IPS-11a (cell line): ENCODE data around the gene MYBPH.

Experiments used
- H3K4me3 ChIP-seq: one replicate; pipeline ENCODE4 v1.5.1; 2013; ENCODE audit warnings: low read depth, low read length, control low read depth

The MYBPH gene

DNA sequence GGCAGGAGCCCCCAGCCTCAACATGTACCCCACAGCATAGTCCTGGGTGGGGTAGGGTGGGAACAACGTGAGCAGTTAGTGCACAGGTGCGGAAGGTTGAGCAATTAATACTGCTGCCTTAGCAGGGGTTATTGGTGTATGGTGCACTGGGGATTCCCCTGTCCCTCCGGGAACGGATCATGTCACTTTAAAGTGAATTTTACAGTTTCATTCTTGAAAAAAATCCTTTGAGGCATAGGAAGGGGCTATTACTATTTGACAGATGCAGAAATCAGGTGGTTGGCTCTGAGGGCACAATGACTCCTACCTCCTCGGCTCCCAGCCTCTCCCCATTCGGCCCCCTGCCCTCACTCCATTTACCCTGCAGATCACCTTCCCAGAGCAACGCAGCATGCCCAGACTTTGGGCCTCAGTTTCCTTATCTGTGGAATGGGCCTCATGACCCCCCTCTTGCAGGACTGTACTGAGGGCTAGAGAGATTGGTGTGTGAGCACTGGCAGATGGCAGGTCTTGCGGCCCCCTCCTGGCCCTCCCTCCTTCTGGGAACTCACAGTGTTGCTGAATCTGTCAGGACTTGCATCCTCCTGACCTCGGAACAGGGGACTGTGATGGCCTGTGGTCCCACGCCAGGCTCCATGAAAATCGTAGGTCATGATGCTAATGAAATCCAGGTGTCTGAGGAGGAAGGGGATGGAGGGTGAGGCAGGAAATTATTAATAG is 5.1 kb upstream of the MYBPH start:
- H3K4me3 ChIP-seq = no peak overlapping the region

DNA sequence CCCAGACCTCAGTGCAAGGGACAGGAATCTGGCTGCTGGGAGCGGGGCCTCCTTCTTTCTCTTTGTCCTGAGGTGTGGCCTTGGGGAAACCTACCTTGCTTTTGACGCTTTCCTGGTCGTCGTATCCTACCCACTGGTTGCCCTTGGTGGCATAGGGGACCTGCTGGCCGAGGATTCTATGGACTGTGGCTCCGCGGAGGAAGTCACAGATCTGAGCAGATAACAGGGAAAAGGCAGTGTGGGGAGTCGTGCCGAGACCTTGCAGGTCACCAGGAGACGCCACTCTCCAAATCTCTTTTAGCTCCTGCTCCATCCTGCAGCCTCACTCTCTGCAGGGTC is 4.0 kb upstream of the MYBPH start:
- no peak overlapping the region for H3K4me3 ChIP-seq

DNA sequence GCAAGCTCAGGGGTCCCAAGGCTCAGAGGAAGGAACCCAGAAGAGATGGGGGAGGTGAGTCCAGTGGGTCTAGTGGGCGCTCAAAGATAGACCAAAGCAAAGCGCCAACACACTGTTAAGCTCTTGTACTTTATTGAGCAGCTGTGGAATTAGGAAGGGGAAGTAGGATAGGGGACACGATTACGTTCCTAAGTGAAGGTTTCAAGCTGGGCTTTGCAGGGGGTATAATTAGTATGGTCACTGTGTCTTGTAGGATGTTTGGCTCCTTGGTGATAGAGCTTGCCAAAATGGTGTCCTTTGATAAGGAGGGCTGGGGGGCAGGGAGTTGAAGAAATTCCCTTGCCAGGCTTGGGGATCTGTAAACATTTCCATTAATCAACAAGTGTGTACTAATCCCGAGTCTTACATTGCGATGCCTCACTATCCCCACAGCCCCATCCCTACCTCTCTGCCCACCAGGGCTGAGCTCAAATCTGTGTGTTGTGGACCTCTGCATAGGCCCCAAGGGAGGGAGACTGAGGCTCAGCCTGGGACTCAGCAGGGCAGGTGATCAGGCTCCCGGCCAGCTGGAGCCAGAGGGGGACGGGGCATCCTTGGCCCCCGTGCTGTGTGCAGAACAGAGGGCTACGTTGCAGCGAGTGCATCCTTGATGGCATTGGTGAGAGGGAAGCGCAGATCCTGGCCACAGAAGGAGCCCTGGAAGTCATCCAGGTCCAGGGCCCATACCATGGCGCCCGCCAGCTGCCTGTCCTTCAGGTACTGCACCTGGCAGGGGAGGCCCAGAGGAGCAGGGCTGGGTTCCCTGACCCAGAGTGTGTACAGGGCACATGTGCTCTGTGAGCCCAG is 3.4 kb upstream of the MYBPH start:
- no peak overlapping the region for H3K4me3 ChIP-seq

DNA sequence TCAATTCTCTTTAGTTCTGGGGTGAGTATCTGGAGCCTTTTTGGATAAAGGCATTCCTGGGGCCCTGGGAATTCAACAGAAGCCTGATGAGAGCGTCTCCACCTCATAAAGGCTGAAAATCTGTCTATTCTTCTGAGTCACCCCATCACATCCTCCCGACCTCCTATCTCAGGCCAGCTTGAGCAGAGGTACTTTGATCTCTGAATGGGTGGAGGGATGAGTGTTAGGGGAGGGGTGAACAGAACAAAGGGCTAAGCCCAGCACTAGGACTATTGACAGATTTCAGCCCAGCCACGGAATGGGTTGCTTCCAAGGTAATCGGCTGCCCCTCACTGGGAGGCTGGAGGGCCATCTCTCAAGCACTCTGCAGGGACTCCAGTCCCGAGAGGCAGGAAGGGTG is 2.5 kb upstream of the MYBPH start:
- H3K4me3 ChIP-seq = no peak overlapping the region

DNA sequence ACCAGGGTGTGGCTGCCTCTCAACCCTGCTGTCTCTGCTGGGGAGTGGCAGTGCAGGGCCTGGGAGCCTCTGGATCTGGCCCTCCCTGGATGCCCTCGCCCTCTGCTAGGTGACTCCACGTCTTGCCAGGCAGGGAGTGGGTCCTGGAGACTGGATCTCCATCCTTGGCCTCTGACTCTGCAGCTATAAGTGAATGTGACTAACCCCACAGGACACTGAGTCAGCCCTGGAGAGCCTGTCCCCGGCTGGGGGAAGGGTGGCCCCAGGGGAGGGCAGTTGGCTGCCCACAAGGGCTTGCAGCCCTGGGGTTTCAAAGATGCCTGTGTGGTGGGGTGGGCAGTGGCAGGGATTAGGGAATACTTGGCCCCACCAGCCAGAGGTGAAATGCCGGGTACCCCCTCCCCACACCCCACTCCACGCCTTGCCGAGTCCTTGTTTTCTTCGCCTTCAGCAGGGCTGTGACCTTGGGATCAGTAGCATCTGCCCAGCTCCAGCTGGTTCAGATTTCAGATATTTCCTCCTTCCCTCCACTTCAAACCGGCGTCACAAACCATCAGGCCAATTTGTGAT is 1.9 kb upstream of the MYBPH start:
- H3K4me3 ChIP-seq = no peak overlapping the region

DNA sequence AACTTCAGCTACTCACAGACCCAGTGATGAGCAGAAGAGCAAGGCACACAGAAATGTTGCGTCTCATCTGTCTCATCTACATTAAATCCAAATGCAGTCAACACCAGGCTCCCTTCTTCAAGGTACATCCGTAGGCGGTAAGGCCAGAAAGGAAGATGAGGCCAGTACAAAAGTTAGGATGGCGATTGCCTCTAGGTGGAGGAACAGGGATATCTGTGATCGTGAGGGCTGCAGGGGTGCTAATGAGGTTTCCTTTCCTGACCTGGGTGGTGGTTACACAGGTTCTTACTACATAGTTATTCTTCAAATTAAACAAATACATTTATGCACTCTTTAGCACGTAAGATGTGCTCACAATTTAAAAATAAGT is 1.4 kb upstream of the MYBPH start:
- no peak overlapping the region for H3K4me3 ChIP-seq

DNA sequence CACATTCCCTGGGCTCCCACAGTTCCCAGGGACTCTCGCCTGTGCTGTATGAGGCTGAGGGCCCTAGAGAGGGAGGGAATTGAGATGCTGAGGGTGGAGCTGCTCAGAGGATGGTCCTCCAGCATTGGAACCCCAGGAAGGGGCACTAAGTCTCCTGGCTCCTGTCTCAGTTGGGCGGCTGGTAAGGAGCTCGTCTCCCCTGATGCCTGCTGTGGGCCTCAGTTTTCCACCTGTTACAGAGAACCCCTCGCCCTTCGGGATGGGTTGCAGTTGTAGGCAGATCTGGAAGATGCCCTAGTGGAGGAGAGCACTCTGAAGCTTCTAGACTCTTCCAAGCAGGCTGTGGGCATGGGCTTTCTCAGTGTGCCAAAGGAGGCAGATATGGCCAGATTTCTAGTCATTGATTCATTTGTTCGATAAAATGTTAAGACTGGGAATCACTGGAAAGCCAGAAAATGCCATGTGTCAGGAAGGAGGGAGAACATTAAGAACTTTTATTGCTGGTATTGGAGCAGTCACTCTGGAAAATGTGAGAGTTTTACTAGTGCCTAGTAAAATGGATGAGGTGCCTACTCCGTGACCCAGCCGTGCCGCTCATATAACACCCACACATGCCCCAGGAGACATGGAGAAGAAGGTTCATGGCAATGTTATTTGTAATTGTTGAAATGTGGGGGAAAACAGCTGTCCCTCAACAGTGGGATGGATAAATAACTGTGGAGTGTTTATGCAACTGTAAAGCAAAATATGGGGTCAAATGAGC is 828 bp upstream of the MYBPH start:
- no peak overlapping the region for H3K4me3 ChIP-seq

DNA sequence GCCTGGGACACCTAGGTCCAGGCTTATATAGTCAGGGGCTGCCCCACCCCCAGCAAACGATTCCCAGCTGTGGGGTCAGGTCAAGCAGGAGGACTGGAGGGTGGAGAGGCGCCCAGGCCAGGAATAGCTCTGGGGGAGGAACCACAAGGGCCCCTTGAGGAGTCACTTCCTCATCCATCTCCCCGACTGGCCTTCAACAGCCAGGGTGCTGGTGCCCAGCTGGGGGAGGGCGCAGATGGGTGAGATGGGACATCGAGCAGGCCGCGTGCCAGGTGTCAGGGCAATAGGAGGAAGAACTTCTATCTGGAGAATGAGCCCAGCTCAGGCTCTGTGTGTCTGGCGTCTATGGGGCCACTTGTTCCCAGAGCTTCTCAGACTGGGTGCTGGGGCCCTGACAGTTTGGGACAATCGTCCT is 208 bp upstream of the MYBPH start:
- H3K4me3 ChIP-seq = no peak overlapping the region

DNA sequence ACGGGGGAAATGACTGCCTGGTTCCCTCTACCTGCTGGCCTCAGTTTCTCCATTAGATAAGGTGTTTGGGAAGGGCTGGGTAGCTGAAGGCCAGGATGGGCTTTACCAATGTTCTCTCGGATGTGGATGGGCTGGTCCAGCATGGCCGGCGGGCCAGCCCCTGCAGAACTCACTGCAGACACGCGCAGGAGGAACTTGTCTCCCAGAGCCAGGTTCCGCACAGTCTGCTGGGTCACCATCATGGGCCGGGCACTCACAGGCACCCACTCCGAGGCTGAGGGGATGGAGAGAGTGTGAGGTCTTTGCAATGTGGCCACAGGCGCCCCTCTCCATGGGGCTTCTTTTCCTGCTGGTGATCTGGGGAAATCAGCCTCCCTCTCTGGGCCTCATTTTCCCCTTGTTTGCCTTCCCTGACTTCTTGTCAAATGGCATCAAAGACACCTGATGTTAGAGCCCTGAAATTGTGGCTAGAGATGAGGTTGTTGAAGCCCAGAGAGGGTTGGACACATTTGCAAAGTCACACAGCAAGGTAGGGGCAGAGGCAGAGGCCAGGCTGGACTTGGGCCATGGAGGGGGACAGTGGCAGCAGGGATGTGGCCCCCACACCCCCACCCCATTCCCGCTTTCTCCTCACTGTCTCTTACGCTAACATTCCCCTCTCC is 1.2 kb downstream of the MYBPH start:
- H3K4me3 ChIP-seq = no peak overlapping the region

DNA sequence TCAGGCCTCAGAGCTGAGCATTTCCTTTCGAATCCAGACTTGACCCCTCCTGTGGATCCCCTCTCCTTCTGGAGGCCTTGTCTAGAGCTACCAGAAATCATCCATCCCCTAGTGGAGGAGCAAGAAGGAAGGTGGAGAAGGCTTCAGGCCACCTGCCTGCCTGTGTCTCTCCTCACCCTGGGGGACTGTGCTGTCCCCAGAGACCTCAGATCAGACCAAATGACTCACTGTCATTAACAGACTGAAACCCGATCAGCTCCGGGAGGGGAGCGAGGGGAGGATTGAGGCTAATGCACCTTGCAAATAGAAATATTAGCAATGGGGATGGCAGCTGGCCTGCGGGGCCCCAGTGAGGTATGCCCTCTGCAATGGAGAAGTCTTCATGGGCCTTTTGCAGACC is 2.1 kb downstream of the MYBPH start:
- no peak overlapping the region for H3K4me3 ChIP-seq

DNA sequence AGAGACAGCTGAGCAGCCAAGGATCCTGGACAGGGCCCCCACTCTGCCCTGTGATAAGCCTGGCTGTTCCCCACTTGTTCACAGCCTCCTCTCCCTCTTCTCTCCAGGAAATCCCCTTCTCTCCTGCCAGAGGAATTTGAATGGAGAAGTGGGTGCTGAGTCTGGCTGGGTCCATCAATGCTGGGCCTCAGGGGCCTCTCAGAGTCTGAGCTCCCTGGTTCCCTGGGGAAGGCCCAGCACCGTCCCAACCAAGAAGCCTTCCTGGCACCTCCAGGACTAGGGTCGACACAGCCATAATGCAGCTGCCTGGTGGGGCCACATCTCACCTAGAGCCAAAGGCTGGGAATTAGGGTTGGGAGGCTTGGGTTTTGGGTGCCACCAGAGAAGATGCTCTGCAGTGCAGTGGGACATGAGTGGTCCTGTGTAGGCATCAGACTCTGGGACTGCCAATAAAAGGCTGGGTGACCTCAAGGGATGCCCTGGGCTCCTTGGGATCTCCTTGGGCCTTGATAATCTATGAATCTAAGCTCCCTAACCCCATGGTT is 2.5 kb downstream of the MYBPH start:
- no peak overlapping the region for H3K4me3 ChIP-seq

DNA sequence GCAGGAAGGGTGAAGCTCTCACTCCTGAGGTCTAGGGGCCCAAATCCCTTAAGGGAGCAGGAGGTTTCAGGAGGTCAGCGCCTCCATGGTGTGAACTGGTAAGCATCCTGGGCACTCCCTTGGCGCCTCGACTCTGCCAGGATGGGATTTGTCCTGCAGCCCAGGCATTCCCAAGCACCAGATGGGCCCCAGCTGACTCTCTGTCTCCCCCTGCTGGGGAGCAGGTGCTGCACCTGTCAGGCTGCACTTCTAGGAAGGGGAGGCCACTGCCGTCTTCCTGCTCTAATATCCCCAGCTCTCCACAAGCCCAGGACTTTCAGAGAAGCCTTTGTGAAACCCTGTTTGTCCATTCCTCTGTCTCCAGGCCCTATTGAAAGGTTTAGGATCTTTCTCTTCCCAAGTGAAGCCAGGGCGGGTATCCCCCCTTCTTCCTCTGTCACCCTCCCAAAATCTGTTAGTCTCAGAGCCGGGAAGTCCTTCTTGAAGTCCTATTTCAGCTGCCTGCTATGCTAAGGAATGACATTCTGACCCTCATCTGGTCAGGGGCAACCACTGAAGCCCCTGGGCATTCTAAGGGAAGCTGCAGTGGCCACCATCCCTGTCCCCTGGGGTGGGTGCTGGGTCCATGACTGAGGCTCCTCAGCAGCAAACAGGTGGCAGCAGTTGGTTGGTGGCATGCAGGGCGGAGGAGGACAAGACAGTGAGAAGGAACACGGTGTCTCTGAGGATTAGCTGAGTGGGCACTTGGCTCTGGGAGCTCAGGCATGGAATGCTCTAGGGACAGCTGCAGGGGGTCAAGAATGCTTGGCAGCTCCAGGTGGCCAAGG is 3.2 kb downstream of the MYBPH start:
- no peak overlapping the region for H3K4me3 ChIP-seq

DNA sequence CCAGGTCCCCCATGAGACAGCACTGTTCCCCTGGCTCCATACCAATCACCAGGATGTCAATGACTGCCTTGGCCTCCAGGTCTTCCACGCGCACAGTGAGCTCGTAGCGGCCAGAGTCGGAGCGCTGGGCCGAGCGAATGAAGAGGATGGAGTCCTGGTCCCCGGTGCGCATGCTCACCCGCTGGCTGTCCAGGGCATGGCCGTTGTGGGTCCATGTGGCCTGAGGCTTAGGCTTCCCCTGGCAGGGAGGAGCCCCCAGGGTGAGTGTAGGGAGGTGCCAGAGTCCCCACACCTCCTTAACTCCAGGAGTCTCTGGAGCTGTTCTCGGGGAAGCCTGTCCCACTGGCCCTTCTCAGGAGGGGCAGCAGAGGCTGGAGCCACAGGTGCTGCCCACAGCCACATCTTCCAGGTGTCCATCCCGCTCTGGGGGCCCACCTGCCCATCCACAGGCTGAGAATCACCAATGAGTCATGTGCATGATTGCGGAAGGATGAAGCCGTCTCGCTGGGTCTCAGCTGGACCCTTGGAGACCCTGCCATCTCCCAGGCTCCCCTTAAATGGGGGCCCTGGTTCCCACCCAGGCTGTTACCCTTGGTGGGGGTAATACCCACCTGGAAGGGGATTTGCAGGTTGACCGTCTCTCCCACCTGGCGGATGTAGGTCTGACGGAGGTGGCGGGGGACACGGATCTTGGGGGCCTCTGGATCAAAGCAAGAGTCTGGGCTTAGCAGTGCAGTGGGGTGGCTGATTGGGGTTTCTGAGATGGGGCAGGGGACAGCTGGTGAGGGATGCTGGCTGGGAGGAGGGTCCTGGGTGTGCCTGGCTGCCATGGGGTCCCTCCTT is 4.1 kb downstream of the MYBPH start:
- H3K4me3 ChIP-seq = no peak overlapping the region

DNA sequence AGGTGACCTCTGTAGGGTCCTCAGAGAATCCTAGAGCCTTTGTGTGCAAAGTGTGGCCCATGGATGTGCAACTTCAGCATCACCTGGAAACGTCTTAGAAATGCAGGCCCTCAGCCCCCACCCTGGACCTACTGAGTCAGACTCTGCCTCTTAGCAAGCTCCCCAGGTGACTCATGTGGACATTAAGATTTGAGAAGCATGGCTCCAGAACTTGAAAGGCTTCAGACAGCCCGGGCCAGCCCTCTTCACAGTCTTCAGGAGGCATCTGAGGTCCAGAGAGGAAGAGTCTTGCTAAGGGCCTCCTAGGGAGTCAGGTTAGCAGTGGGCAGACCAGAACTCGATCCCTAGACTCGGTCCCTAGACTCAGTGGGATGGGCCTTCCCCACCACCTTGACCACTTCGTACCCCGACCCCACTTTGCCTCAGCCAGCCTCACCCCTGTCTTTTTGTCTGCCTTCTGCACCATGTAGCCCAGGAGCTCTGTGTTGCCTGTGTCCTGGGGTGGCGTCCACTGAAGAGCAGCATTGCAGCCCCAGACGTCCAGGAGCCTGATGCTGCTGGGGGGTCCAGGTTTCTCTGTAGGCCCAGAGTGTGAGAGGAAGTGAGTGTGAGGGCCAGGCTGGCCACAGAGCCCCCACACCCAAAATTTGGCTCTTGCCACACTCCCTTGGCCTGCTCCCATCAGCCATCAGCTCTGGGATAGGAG is 4.8 kb downstream of the MYBPH start:
- no peak overlapping the region for H3K4me3 ChIP-seq

DNA sequence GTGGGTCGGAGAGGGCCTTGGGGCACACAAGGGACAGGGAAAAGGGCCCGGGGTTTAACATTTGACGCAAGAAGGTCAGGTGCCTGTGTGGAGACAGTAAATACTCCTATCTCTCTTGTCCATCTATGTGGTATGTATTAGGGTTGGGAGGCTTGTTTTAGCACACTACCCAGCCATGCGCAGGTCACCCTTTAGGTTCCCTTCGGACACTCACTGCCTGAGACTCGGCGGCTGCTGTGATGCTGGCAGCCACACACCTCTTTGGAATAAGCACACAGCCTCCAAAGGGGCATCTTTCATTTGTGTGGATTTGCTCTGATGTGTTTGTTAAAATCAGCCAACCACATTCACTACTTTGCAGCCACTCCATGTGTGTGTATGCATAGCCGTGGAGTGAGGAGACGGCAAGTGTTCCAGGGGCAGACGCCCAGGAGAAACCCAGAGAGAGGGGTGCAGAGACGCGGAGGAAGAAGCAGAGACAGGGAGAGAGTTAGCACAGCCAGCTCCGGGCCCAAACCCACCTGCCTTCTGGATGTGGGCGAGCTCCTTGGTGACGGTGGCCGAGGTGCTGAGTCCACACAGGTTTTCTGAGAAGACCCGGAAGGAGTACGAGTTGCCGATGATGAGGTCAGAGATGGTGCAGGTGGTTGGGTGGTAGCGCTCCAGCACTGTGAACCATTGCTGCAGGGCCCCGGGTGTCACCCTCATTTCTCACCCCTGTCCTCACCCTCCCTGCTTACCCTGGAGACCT is 5.7 kb downstream of the MYBPH start:
- H3K4me3 ChIP-seq = no peak overlapping the region

DNA sequence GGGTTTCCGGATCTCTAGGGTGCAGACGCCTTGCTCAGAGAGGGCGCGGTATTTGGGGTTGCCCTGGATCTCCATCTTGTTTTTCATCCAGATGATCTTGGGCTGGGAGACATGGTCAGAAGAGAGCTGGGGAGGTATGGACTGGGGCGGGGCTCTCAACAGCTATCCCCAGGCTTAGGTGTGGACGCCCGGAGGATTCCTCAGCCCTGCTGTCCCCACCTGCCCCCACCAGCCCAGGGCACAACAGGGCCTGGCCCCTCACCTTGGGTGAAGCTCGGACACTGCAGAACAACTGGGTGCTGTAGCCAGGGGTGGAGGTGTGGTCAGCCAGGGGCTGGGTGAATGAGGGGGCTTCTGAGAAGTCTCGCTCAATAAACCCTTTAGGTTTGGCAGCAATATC is 6.6 kb downstream of the MYBPH start:
- no peak overlapping the region for H3K4me3 ChIP-seq

DNA sequence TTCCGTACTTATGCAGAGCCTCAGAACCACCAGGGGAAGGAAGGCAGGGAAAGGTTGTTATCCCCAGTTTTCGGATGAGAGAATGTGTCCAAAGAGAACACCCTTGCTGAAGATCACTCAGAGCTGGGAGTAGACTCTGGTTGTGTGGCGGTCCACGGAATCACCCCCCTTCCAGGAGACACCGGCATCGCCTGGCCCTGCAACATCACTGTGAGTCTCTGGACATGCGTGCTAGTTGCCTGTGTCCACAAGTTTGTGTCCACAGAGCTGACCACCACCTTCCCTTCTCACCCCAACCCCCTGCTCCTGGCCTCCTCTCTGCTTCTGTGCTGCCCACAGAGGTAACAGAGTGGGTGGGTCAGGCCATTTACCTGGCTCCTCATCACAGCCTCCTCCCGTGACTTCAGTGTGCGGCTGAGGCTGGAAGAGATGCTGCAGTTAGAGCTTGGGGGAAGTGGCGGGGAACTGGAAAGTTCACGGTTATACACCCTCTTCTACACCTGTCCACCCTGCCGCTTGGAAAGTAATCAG is 7.3 kb downstream of the MYBPH start:
- H3K4me3 ChIP-seq = no peak overlapping the region

DNA sequence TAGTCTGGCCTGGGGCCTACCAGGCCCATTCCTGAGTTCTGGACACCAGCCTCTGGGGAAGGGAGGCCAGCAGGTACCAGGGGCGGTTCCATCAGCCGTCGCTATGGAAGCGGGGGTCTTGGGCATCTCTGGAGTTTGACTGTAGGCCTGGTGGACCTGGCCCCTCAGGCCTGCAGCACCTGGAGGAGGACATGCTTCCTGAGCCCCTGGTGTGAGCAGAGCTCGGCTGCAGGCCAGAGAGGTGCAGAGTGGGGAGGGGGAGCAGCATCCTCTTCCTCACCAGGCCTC is 7.8 kb downstream of the MYBPH start:
- H3K4me3 ChIP-seq = no peak overlapping the region
